Caco-2 (cell line): ENCODE results near the gene AOC3. TPM values are rescaled to one million over a fixed set of nuclear protein-coding genes. Genes with fewer than 3 reads are reported as not detected.

Experiments
- BruUV-seq: library from RNA; stranded (reverse); fragments of 400-500 nt; replicated peaks from 2 replicates; lab custom pipeline; 2021; lab: Mats Ljungman, UMichigan
- CTCF ChIA-PET: fragments of 300-600 bp; sonication (Branson Sonifier 250); formaldehyde crosslinking; loops from one replicate; lab custom pipeline; 2022; ENCODE audit warnings: antibody characterized with exemption; lab: Charles Lee
- POLR2A ChIA-PET: fragments of 300-600 bp; sonication (Branson Sonifier 250); formaldehyde crosslinking; loops from one replicate; lab custom pipeline; 2022; ENCODE audit warnings: antibody characterized with exemption; lab: Charles Lee
- DNase-seq, 2 experiments: peaks; one replicate each; pipeline versions ENCODE4 v3.0.0 to v3.0.0-alpha.2; 2020 to 2022
- H3K27me3 ChIP-seq: replicated peaks from 2 replicates; pipeline ENCODE4 v1.6.0; 2011; ENCODE audit warnings: low read length; ENCODE audit not compliant: control insufficient read depth, insufficient read depth
- H3K36me3 ChIP-seq: 2 replicates; pipeline ENCODE4 v1.5.1; 2011; ENCODE audit warnings: low read length; ENCODE audit not compliant: control insufficient read depth, insufficient read depth
- H3K4me1 ChIP-seq: fragments of 250-450 bp; sonication (Bioruptor Pico); 2 replicates; pipeline ENCODE4 v1.5.1; 2020; ENCODE audit warnings: mild to moderate bottlenecking
- H3K4me3 ChIP-seq: 2 replicates; pipeline ENCODE4 v1.5.1; 2011; ENCODE audit warnings: low read depth, mild to moderate bottlenecking, control low read depth, low read length
- H3K9me3 ChIP-seq: fragments of 250-450 bp; sonication (Bioruptor Pico); 2 replicates; pipeline ENCODE4 v1.5.1; 2020; ENCODE audit warnings: mild to moderate bottlenecking, moderate library complexity
- H3K27ac Mint-ChIP-seq: one replicate; pipeline ENCODE4 v1.8.0; 2022; ENCODE audit warnings: mixed read lengths; ENCODE audit not compliant: unreplicated experiment
- H3K27me3 Mint-ChIP-seq: one replicate; pipeline ENCODE4 v1.8.0; 2022; ENCODE audit warnings: mixed read lengths; ENCODE audit not compliant: insufficient read depth, unreplicated experiment
- H3K36me3 Mint-ChIP-seq: one replicate; pipeline ENCODE4 v1.8.0; 2022; ENCODE audit warnings: mild to moderate bottlenecking, mixed read lengths; ENCODE audit not compliant: insufficient read depth, unreplicated experiment
- H3K4me1 Mint-ChIP-seq: one replicate; pipeline ENCODE4 v1.8.0; 2022; ENCODE audit warnings: low read depth, mixed read lengths; ENCODE audit not compliant: unreplicated experiment
- H3K4me3 Mint-ChIP-seq: one replicate; pipeline ENCODE4 v1.8.0; 2022; ENCODE audit warnings: mild to moderate bottlenecking, moderate library complexity, mixed read lengths; ENCODE audit not compliant: unreplicated experiment
- H3K9me3 Mint-ChIP-seq: one replicate; pipeline ENCODE4 v1.8.0; 2022; ENCODE audit warnings: mixed read lengths; ENCODE audit not compliant: unreplicated experiment
- CTCF ChIP-seq, 2 experiments: fragments of 200-600 bp in 1 of 2; IDR thresholded peaks; 1 replicate in 1 of 2; 2 replicates in 1 of 2; pipeline versions ENCODE4 v1.5.1 to v1.8.0; 2011 to 2022; ENCODE audit warnings: antibody characterized with exemption in 1 of 2, control low read depth in 1 of 2, inconsistent platforms in 1 of 2, low read depth in 1 of 2, low read length in 1 of 2, mild to moderate bottlenecking in 1 of 2, moderate library complexity in 1 of 2; ENCODE audit not compliant: insufficient read depth in 1 of 2, severe bottlenecking in 1 of 2, unreplicated experiment in 1 of 2
- intact Hi-C: fragments of 100-400 bp; cut with micrococcal nuclease; formaldehyde crosslinking; loops from one replicate; pipeline ENCODE4 v1.10.0; 2022; ENCODE audit not compliant: unreplicated experiment
- total RNA-seq: library from RNA; stranded (reverse); gene quantifications from 2 replicates; pipeline ENCODE4 v1.2.3, GENCODE V29; 2022

Gene AOC3
- total RNA-seq, 1 experiment from 2014 or later = 0.93 TPM

GRCh38 chr17:42852351-42852750 is 1.4 kb downstream of the AOC3 start:
- CTCF ChIA-PET = no interaction called here
- no peak overlapping the region for H3K4me3 Mint-ChIP-seq
- H3K9me3 Mint-ChIP-seq = no peaks in the 10 kb centered on the region

GRCh38 chr17:42853004-42853403 is 2.0 kb downstream of the AOC3 start:
- Histone ChIP-seq H3K27me3 (no peaks in the 10 kb centered on the region), H3K9me3 (no peaks in the 10 kb centered on the region), H3K4me3 (no peak overlapping the region), H3K4me1 (no peaks in the 10 kb centered on the region), H3K36me3 (no peaks in the 10 kb centered on the region)
- H3K9me3 Mint-ChIP-seq = no peaks in the 10 kb centered on the region
- POLR2A ChIA-PET = no interaction called here
- H3K27me3 Mint-ChIP-seq = no peaks in the 10 kb centered on the region
- H3K4me3 Mint-ChIP-seq = no peak overlapping the region
- no peak for DNase-seq
- no peak for TF ChIP-seq CTCF (IDR thresholded peaks at IDR 0.05; ENCODE audit: insufficient read depth in 1 of 2, low read depth in 1 of 2, low read length in 1 of 2, severe bottlenecking in 1 of 2, unreplicated experiment in 1 of 2)
- no peaks in the 10 kb centered on the region for H3K4me1 Mint-ChIP-seq
- no peaks in the 10 kb centered on the region for H3K36me3 Mint-ChIP-seq
- no TSS peak for BruUV-seq
- no peak overlapping the region for H3K27ac Mint-ChIP-seq
- intact Hi-C loops = no loop called here
- CTCF ChIA-PET = interaction anchor here (0.6 kb wide), 1 partner anchor 50 kb away, joined by 6 read pairs; no protein-coding TSS in a partner anchor

More at GRCh38 chr17:42852351-42852750, 1.4 kb downstream of the AOC3 start:
- DNase-seq = no peak
- Histone ChIP-seq H3K27me3 (no peaks in the 10 kb centered on the region), H3K36me3 (no peaks in the 10 kb centered on the region), H3K4me3 (no peak overlapping the region), H3K4me1 (no peaks in the 10 kb centered on the region), H3K9me3 (no peaks in the 10 kb centered on the region)
- H3K4me1 Mint-ChIP-seq = no peaks in the 10 kb centered on the region
- intact Hi-C loops = no loop called here
- no TSS peak for BruUV-seq
- POLR2A ChIA-PET = no interaction called here
- no peak overlapping the region for H3K27ac Mint-ChIP-seq
- H3K36me3 Mint-ChIP-seq = no peaks in the 10 kb centered on the region
- no peak for TF ChIP-seq CTCF (IDR thresholded peaks at IDR 0.05; ENCODE audit: insufficient read depth in 1 of 2, low read depth in 1 of 2, low read length in 1 of 2, severe bottlenecking in 1 of 2, unreplicated experiment in 1 of 2)
- no peaks in the 10 kb centered on the region for H3K27me3 Mint-ChIP-seq

- H3K4me3 ChIP-seq = no peak overlapping the region
- ChIA-PET CTCF (interaction anchor here (0.6 kb wide), 1 partner anchor 49 kb away, joined by 6 read pairs; no protein-coding TSS in a partner anchor), POLR2A (no interaction called here)
- Mint-ChIP-seq H3K4me3 (no peak overlapping the region), H3K9me3 (no peaks in the 10 kb centered on the region), H3K27ac (no peak overlapping the region), H3K4me1 (no peaks in the 10 kb centered on the region), H3K36me3 (no peaks in the 10 kb centered on the region), H3K27me3 (no peaks in the 10 kb centered on the region)
- no peak for TF ChIP-seq CTCF (IDR thresholded peaks at IDR 0.05; ENCODE audit: insufficient read depth in 1 of 2, low read depth in 1 of 2, low read length in 1 of 2, severe bottlenecking in 1 of 2, unreplicated experiment in 1 of 2)
- intact Hi-C loops = no loop called here
- no TSS peak for BruUV-seq
- H3K9me3 ChIP-seq = no peaks in the 10 kb centered on the region
- no peaks in the 10 kb centered on the region for H3K4me1 ChIP-seq
- no peaks in the 10 kb centered on the region for H3K36me3 ChIP-seq
- H3K27me3 ChIP-seq = no peaks in the 10 kb centered on the region
- DNase-seq = no peak
These were observed 2.6 kb downstream of the AOC3 start for GRCh38 chr17:42853597-42853967.
